Hypothalamus (tissue), 51 donors: ENCODE measurements around the gene HES7.
"Not testable (repeated sequence)": the region's sequence is repeated elsewhere in the genome, so short reads cannot be mapped to it uniquely, and the experiment has no call there.

ENCODE experiments used
- DNase-seq, 51 donors: peaks; one replicate each; lab custom pipeline; 2025; lab: John Stamatoyannopoulos, UW

The HES7 gene

GRCh38 chr17:8108972-8109660 is 14.8 kb downstream of the HES7 start:
- no peak for DNase-seq

- DNase-seq: not testable (repeated sequence)
Measured at GRCh38 chr17:8106980-8107379, 16.9 kb downstream of the HES7 start.

GRCh38 chr17:8105957-8106398 is 17.9 kb downstream of the HES7 start:
- DNase-seq: no peak

GRCh38 chr17:8104911-8105310 is 19.0 kb downstream of the HES7 start:
- no peak for DNase-seq

GRCh38 chr17:8103549-8103948 is 20.4 kb downstream of the HES7 start:
- no peak for DNase-seq

- DNase-seq: no peak
Measured at GRCh38 chr17:8101721-8102120, 22.2 kb downstream of the HES7 start.

- DNase-seq: no peak
Measured at GRCh38 chr17:8100763-8101162, 23.1 kb downstream of the HES7 start.

GRCh38 chr17:8100111-8100510 is 23.8 kb downstream of the HES7 start:
- DNase-seq: no peak

- no peak for DNase-seq
Measured at GRCh38 chr17:8096541-8096940, 27.4 kb downstream of the HES7 start.

GRCh38 chr17:8095361-8095760 is 28.5 kb downstream of the HES7 start:
- no peak for DNase-seq

GRCh38 chr17:8091033-8091687 is 32.7 kb downstream of the HES7 start:
- no peak for DNase-seq

GRCh38 chr17:8089728-8090127 is 34.2 kb downstream of the HES7 start:
- no peak for DNase-seq

- DNase-seq: no peak
Measured at GRCh38 chr17:8087952-8088230, 36.0 kb downstream of the HES7 start.

GRCh38 chr17:8087075-8087951 is 36.6 kb downstream of the HES7 start, which contains the start of gene ALOX12B:
Gene ALOX12B, minus strand, starts transcription at chr17:8087716. Its CDS starts 274 bp downstream, at chr17:8087442.
- DNase-seq: no peak

GRCh38 chr17:8084250-8084649 is 39.7 kb downstream of the HES7 start:
- no peak for DNase-seq

- no peak for DNase-seq
Measured at GRCh38 chr17:8082292-8082691, 41.6 kb downstream of the HES7 start.

- DNase-seq: no peak
Measured at GRCh38 chr17:8081876-8082275, 42.0 kb downstream of the HES7 start.

GRCh38 chr17:8080799-8081219 is 43.1 kb downstream of the HES7 start:
- no peak for DNase-seq

- no peak for DNase-seq
Measured at GRCh38 chr17:8080208-8080798, 43.6 kb downstream of the HES7 start.

- peak in 40 of 51 donors; percentile 20 to 81 (median 49) for DNase-seq
Measured at GRCh38 chr17:8079291-8080207, 44.4 kb downstream of the HES7 start.
